ENCODE data around the gene TMEM200A.

- TF ChIP-seq CTCF (IDR thresholded peaks at IDR 0.05): no peak
- no peak for TF ChIP-seq POLR2AphosphoS5 (IDR thresholded peaks at IDR 0.05; ENCODE audit: insufficient read depth in 1 of 2, low read depth in 1 of 2)
Observed at GRCh38 chr6:130420911-130421310, 55.1 kb downstream of the TMEM200A start.

All from vagina (tissue), 2 donors.